HEK293T (cell line): ENCODE results near the gene DDHD1.

ENCODE experiments used
- FOXA1 ChIP-seq: fragments of 450-650 bp; IDR thresholded peaks from 2 replicates; pipeline ENCODE4 v1.6.1; 2016; ENCODE audit warnings: mild to moderate bottlenecking
- FOXK2 ChIP-seq: fragments of 450-650 bp; IDR thresholded peaks from 2 replicates; pipeline ENCODE4 v1.6.1; 2016; ENCODE audit warnings: mild to moderate bottlenecking
- HDGF ChIP-seq: fragments of 450-650 bp; IDR thresholded peaks from 2 replicates; pipeline ENCODE4 v1.6.1; 2017; ENCODE audit warnings: antibody characterized with exemption, borderline replicate concordance
- SP1 ChIP-seq: fragments of 450-650 bp; IDR thresholded peaks from 2 replicates; pipeline ENCODE4 v1.6.1; 2017
- TARDBP ChIP-seq: fragments of 450-650 bp; IDR thresholded peaks from 2 replicates; pipeline ENCODE4 v1.6.1; 2016

DNA sequence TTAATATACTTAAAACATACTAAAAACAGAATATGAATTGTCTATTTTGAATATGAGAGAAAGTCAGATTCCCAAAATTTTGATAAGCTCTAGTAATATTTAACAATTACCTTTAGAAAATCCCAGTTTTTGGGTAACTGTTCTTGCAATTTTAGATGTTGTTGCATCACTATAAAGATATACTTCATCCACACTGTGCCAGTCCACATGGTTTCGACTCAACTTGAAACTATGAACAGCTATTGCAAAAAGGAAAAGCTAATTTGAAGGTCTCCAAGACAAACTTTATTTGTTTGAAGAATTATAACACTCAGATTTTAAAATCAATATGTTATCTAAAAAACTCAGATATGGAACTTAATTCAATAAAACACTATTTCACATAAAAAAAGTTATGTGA is 59.9 kb downstream of the DDHD1 start:
- TF ChIP-seq FOXA1 (no peak), FOXK2 (no peak), SP1 (no peak), HDGF (no peak), TARDBP (no peak)
